ENCODE measurements around the gene MRPS34.

The MRPS34 gene

DNA sequence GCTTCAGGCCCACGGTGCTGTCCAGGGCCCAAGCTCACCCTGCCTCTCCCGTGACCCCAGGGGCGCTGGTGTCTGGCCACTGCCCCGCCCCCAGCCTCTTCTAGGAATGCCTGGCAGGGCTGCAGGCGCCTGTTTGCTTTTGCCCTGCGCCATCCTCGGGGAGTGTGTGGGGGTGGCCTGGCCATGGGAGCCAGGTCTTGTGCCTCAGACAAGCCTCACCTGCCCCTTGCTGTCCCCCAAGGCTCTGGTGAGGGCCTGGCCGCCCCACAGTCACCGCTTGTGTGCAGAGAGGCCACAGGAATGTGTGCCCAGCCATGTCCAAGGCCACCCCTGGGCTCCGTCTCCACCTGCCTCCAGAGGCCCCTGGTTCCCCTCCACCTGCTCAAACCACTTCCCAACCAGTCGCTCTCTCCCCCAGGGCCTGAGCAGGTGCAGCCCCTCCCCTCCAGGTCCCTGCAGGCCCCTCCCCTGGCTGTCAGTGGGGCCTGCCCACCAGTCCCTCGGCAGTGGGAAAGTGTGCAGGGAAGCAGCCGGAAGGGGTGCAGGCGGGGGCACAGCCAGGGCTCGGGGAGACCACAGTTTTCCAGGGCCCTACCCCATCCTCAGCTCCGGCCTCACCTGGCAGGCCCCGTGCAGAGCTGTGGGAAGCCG lies 21.4 kb upstream of the MRPS34 start:
- no peak for DNase-seq

DNA sequence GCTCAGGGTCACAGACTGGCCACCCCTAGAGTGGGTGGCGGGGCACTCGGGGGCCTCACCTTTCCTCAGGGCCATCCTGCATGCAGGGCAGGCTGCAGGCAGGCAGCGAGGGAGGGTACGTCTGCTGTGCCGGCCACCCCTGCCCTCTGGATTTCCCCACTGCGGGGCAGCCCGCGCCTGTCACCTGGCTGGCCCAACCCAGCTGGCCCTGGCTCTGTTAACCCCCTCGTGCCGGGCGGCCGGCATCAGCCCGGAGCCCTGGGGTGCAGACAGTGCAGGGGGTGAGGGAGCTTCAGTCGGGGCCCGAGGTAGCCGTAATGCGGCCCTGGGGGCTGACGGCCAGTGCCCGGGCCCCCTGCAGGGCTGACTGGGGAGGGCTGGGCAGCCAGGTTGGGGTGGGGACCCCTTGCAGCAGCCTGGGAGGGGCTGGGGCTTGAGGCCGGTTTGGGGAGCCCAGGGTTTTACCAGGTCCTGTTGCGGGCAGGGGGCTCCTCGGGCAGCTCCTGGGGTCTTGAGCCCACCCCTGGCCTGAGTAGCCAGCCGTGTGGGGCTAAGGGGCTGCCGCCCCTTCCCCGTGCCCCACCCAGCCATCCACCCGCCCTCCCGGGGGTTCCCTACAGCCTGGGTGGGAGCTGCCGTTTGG lies 20.8 kb upstream of the MRPS34 start, which contains the start of gene IGFALS:
TSS of gene IGFALS (minus strand) at position 128 of the 643 bp plus-strand sequence. CDS start at position 75, 53 bp downstream.
- DNase-seq = no peak

DNA sequence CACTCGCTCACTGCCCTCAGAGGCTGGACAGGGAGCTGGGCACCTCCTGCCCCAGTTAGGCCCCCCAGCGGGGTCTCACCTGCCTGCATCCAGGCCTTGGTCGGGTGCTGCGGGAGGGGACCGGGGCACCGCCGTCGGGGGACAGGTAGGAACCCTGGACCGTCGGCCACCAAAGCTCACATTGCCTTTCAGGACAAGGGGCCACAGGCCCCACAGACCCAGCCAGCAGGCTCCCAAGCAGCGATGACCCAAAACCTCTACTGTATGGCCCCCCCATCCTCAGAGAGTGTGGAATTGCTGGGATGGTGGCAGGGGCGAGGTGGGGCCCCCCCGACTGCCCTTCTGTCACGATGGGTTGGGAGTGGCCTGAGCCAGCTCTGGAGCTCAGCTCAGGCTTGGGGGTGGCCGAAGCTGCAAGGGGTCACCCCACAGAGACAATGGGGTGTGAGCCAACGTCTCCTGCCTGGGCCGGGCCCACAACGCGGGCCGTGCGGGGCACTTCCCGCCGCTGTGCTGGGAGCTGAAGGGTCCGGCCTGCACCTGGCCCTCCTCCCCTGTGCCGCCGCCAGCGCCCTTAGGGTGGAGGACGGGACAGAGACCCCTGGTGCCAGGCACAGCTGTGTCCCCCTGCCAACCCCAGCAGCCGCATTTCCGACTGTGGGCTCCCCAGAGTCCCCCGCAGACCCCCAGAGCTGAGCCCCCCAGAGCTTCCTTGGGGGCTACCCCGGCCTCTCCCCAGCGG lies 20.1 kb upstream of the MRPS34 start:
- DNase-seq = no peak

DNA sequence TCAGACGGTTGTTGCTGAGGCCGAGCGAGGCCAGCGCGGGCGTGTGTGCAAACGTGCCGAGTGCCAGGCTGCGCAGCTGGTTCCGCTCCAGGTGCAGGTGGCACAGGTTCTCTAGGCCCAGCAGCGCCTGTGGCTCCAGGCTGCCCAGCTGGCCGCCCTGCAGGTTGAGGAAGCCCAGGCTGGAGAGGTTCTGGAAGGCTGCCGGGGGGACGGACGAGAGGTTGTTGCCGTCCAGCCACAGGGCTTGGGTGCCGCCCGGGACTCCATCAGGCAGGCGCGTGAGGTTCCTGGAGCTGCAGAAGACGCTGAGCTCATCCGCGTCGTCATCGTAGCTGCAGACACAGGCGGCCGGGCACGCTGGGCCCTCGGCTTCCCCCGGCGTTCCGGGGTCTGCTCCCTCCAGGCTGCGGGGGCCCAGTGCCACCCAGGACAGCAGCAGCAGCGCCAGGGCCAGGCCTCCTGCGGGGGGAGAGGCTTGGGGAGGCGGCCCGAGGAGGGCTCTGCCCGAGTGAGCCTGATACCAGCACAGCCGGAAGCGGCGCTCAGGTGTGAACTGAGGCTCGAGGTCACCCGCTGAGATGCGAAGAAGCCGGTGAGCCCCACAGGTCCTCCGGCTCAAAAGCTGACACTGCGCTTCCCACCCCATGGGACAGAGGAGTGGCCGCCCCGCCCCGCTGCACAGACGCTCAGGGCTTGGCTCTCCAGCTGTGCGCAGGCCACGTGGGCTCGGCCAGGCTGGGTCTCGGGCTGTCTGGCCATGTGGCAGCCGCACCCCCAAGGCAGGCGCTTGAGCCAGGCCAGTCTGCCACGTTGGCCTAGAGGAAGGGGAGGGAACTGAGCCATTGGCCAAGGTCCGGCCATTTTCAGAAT lies 19.2 kb upstream of the MRPS34 start:
- DNase-seq = no peak

DNA sequence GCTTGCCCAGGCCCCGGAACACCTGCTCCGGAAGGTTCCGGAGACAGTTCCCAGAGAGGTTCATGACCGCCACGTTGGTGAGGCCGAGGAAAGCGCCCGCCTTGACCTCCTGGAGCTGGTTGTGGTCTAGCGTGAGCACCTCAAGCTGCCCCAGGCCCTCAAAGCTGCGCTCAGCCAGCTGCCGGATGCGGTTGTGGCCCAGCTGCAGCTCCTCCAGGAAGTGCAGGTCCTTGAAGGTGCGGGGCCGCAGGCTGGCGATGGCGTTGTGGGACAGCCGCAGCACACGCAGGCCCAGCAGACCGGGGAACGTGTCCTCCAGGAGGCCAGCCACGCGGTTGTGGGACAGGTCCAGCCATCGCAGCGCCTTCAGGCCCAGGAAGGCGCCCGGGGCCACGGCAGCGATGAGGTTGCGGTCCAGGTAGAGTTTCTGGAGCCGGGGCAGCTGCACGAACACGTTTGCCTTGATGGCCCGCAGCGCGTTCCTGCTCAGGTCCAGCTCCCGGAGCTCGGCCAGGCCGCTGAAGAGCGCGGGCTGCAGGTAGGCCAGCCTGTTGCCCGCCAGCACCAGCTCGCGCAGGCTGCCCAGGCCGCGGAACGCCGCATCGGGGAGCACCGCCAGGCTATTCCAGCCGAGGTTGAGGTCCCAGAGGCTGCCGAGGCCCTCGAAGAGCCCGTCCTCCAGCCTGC lies 18.5 kb upstream of the MRPS34 start:
- DNase-seq = no peak

DNA sequence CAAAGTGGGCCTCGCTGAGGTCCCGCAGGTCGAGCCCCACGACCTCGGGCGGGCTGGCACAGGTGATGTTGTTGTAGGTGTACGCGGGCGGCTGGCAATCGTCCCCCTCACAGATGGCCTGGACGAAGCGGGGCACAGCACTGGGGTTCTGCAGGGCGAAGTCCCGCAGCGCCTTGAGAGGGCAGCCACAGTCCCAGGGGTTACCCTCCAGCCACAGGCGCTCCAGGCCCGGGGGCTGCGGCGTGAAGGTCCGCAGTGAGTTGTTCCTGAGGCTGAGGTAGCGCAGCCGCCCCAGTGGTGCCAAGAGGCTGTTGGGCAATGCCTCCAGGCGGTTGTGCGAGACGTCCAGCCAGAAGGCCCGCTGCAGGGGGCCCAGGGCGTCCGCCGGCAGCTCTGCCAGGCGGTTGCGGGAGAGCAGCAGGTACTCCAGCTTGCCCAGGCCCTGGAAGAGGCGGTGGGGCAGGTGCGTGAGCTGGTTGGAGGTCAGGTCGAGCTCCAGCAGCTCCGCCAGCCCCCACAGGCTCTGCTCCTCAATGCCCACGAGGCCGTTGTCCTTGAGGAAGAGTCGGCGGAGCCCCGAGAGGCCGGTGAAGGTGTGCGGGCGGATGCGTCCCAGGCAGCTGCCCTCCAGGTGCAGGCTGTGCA lies 17.8 kb upstream of the MRPS34 start:
- DNase-seq = no peak

DNA sequence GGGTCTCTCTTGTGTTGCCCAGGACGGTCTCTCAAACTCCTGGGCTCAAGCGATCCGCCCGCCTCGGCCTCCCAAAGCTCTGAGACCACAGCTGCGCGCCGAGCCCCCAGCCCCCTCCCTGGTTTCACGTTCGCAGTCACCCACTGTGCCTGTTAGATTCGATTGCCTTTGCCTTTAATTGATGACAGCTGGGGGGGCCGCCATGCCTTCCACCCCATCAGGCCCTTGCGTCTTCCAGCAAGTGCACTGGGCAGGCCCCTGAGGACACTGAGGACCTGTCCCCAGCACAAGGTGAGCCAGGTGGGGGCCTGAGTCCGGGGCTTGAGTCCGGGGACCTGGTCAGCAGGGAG lies 17.3 kb upstream of the MRPS34 start:
- DNase-seq = no peak

DNA sequence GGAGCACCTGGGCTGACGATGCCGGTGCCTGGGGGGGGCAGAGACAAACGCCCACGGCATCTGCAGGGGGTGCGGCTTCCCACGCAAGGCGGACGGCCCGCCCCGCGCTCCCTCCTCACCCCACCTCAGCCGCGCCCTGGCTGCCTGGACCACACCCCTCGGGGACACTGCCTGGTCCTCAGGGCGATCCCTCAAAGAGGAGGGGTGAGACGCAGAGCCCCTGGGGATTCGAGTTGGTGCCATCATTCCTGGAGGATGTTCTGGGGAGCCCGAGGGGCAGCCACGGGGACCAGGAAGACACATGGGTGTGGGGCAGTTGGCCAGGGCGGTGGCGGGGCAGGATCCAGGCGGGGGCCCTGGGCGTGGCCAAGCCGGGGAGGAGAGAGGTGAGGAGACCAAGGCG lies 16.7 kb upstream of the MRPS34 start:
- DNase-seq = no peak

DNA sequence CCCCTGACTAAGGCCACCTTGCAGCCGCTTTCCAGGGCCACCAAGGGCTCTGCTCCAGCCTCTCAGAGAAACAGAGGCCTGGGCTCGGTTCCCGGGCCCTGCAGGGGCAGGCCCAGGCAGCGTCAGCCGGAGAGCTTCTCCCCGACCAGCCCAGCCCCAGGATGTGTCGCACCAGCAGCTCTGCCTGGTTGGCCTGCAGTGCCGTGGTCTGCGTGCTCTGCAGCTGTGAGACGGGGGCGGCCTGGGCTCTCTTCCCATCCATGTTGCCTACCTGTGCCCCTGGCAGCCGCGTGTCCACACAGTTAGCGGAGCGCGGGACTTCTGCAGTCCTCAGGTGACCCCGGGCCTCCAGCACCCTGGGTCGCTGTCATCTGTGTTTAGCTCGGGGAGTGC lies 15.8 kb upstream of the MRPS34 start:
- no peak for DNase-seq

DNA sequence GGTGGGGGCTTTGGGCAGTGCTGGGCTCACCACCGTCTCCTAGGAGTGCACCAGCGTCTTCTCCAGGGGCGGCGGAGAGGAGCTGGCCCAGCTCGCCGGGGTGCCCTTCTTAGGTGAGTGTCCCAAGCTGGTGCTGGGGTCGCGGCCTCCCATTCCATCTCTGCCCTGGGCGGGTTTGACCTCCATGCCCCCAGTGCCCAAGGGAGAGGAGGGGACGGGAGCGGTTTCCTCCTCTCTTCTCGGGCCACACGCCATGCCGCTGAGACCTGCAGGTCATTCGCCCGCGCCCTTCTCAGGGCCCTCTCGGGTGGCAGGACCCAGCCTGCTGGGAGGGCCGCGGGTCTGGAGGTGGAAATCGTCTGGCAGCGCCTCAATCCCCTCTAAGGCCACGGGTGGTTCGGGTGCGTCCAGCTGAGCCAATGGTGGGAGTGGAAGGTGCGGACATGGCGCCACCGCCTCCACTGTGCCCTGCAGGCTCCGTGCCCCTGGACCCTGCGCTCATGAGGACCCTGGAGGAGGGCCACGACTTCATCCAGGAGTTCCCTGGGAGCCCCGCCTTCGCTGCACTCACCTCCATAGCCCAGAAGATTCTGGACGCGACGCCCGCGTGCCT lies 15.3 kb upstream of the MRPS34 start:
- no peak for DNase-seq

DNA sequence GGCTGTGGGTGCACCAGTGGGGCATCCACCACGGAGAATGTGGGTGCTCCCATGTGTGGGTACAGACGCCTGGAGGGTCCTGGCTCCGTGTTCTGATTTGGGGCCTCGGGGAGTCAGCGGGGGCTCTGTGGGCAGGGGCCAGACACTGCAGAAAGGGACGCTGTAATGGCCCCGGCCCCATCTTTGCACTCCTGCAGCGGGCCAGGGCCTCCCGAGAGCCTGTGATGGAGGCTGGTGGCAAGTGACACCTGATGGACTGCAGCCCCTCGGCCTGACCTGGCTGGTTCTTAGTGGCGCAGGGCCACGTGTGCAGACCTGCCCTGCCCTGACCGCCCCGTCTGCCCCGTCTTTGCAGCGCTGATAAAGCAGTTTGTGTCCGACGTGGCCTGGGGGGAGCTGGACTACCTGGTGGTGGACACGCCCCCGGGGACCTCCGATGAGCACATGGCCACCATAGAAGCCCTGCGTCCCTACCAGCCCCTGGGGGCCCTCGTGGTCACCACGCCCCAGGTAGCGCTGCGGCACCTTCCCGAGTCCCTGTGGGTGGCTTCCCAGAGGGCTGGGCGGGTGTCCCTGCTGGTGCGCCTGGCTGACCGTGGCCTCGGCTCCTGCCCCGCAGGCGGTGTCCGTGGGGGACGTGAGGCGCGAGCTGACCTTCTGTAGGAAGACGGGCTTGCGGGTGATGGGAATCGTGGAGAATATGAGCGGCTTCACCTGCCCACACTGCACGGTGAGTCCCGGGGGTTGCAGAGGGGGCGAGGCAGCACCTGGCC lies 14.6 kb upstream of the MRPS34 start:
- no peak for DNase-seq

DNA sequence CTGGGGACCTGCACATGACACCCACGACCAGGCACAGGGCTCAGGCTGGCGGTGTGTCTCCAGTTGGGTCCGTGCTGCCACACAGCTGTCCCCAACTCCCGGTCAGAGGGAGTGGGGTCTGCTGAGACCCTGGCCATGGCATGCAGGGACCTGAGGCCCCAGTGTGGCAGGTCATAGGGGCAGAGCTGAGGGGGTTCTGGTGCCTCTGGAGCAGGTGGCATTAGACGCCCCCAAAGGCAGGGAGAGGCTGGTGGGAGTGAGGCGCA lies 14.1 kb upstream of the MRPS34 start:
- no peak for DNase-seq

DNA sequence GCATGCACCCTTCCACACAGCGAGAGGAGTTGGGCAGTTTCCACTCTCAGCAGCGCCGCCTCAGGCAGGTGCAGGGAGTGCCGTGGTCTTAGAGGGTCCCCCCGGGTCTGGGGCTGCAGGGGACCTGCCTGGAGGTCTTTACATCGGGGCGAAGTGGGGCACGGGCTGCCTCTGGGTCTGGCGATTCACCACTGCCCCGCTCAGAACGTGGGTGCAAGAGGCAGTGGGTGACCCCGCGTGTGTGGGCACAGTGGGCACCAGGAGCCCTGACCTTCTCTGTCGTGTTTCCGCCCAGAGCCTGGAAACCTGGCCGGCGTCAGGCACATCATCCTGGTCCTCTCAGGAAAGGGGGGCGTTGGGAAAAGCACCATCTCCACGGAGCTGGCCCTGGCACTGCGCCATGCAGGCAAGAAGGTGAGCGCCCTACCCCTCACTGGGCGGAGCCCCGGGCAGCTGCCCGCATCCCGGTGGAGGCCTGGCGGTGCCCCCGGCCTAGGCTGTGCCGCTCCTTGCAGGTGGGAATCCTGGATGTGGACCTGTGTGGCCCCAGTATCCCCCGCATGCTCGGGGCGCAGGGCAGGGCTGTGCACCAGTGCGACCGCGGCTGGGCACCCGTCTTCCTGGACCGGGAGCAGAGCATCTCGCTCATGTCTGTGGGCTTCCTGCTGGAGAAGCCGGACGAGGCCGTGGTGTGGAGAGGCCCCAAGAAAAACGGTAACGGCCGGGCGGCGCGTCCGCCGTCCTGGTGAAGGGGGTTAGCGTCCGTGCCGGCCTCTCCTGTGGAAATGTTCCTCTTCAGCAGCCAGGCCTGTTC lies 13.5 kb upstream of the MRPS34 start:
- no peak for DNase-seq

DNA sequence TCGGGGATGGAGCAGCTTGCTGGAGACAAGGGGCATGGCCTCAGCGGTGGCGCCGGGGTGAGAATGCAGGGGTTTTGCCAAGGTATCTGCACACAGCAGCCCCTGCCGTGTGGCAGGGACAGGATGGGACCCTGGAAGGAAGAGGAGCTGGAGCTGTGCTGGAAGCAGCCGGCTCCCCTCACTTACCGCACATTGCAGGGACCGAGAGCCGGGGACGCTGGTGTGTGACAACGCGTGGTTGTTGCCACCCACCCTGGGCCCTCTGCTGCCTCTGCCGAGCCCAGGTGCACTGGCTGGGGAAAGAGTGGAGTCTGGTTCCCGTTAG lies 12.9 kb upstream of the MRPS34 start:
- DNase-seq = no peak

DNA sequence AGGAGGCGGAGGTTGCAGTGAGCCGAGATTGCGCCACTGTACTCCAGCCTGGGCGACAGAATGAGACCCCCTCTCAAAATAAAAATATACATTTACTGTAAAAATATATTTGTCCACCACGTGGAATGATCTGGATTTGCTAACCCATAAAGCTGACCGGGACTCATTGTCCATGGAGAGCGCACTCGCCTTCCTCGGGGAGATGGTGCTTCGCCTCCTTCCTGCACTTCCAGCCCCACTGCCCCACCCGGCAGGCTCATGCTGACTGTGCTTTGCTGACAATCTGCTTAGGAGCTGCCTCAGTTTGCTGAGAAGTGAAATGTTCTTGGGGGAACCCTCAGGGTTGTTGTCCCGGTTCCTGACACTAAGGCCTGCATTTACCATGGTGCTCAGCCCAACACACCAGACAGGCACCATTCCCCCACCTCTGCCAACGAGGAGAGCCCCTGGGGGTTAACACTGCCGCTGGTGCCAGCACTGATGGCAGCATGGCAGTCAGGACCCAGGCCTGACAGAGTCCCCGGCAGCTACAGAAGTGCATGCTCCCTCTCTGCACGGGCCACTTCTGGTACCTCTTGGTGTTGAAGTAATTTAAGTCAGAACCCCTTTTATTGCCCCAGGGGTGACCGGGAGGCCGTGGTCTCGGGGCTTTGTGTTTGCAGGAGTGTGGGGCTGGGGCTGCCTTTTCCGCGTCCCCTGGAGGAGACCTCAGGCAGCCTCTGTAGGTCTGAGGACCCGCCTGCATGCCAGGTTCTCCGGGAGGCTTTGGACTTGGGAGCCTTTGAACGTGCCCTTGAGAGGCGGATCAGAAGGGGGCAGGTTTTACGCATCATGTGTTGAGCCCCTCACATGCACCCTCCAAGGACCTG lies 12.3 kb upstream of the MRPS34 start:
- no peak for DNase-seq

DNA sequence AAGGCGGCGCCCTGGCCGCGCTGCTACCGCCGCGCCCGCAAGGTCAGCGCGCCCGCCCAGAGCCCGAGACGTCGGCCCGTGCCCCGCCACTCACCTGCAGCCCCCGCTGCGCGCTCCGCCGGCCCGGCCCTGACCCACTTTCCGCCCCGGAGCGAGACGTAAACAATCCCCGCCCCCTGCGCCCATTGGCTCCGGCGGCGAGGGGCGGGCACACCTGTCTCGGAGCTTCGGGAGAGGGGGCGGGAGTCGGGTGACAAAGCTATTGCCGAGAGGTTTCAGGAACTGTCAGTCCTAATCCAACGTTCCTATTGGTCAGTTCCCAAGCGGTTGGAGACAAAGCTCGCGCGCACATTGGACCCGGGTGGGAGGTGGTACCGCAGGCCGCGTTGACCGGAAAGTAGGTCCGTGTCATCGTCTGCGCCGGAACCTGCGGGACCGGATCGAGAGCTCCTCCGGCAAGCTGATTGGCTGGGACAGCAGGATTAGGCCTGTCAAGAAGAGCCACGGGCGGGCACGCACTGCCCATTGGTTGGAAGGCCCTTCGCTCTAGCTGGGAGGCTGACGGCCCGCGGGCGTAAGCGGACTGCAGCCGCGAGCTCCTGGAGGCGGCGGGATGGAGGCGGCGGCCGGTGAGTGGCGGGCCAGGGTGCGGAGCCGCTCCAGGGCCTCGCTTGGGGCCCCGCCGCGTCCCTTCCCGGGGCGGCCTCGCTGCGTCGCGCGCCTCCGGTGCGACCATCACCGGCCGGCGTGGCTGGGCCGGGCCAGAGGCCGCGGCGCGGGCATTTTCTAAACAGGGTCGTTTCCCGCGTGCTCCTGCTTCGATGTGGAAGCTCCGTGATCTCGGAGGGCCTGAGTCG lies 9.7 kb upstream of the MRPS34 start, which contains the start of the genes NUBP2 and SPSB3:
TSS of gene NUBP2 (plus strand) at position 553 of the 857 bp plus-strand sequence. CDS start at position 614, 61 bp downstream.
TSS of gene SPSB3 (minus strand) at position 164 of the 857 bp plus-strand sequence. CDS start 1,088 bp downstream, outside the sequence.
- DNase-seq = peak; percentile 100

DNA sequence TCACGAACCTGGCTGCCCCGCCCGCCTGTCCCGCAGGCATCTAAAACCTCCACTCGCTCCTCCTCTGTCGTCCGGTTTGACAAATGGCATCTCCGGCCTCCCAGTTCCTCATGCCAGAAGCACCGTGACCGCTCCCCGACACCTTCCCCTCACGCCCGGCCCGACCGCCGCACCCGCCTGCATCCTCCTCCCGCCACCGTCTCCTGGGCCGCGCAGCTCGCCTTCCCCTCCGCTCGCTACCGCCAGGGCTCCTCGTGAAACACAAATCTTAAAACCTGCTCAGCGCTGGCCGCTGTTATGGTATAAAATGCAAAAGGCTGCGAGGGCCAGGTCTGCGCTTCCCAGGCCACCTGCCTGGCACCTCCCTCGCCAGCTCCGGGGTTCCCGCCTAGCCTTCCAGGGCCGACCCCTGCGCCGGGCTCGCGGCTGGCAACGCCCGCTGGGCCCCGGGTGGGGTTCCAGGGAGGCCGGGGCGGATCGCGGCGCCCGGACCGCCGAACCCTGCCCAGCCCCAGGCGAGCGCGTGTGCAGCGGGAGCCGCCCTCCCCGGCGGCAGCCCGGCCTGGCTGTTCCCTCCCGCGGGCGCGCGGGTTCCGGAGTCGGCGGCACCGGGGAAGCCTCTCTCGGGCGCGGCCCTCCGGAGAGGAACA lies 8.9 kb upstream of the MRPS34 start:
- peak; percentile 28 for DNase-seq

DNA sequence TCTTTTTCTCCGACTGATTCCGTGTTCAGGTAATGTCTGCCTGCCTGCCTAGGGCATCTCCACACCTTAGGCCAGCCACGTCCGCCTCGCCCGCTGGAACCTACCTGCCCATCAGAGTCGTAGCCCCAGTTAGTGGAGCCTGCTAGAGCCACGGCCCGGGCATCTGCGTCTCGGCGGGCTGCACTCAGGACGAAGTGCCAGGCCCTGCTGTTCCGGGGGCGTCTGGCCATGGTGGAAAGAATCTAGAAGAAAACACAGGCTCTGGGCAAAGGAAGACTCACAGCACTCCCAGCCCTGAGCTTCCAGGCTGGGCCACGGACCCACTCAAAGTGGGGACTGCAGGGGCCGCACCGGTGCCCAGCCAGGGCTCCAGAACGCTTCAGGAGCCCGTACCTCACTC lies 8.3 kb upstream of the MRPS34 start:
- no peak for DNase-seq

Measured in CD4-positive, alpha-beta T cell treated with Interleukin-21 for 1 hour (primary cell).